ENCODE data around the gene STK35.

DNA sequence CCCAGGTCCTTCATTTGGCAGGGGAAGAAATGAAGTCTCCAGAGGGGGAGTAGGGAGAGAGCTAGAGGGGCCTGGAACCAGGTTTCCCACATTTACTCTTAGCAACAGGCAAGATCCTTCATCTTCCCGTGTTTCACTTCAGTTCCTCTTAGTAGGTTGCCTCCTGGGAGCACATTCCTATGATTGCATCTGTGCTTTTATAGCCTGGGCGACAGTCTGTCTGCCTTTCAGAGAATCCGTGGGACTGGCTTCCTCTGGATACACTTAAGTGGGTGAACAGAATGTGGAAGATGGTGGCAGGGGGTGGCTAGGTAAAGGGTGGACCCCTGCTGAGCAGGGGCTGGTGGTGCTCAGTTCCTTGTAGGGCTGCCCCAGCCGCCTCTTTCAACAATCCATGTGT is 33.4 kb downstream of the STK35 start:
- no peak for TF ChIP-seq CTCF (IDR thresholded peaks at IDR 0.05; ENCODE audit: low read length)
- no peak for TF ChIP-seq EZH2 (IDR thresholded peaks at IDR 0.05; ENCODE audit: borderline replicate concordance, low read length)

Measured in OCI-LY1 (cell line).